NCI-H510A (cell line): ENCODE measurements around the gene HSBP1L1.
"Not testable (repeated sequence)": the region's sequence is repeated elsewhere in the genome, so short reads cannot be mapped to it uniquely, and the experiment has no call there.

Source experiments
- DNase-seq: peaks from one replicate; lab custom pipeline; 2025; lab: John Stamatoyannopoulos, UW

Gene HSBP1L1

DNA sequence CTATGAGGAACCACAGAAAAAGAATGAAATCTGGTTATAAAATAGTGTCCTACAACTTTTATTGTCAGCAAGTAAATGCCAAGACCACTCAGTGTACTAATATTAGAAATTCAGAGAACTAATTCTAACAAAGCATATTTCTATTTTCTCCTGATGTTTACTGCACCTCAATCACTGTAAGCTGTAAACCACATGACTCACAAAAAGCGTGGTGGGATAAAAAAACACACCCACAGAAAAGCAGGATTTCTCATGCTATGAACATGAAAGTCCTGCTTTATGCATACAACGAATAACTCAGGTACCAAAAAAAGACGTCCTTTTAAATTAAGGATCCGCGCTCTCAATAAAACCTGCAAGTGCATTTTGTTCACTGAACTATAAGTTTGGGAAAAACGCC is 23.1 kb downstream of the HSBP1L1 start:
- DNase-seq = no peak

DNA sequence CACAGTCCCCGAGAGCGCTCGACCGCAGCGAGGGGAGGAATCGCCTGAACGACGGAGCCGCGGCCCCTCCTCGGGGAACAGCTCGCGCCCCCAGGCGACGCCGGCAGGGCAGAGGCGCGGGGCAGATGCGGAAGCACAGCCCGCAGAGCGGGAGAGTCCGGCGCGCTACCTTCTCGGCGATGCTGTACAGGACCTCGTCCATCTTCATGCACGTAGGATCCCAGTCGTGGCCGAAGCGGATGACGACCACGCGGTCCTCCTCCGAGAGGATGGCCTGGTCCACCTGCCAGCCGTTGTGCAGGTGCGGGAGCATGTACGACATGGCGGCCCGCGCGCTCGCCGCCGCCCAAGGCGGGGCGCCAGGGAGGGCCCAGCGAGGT is 23.6 kb downstream of the HSBP1L1 start:
- peak; percentile 15 for DNase-seq

DNA sequence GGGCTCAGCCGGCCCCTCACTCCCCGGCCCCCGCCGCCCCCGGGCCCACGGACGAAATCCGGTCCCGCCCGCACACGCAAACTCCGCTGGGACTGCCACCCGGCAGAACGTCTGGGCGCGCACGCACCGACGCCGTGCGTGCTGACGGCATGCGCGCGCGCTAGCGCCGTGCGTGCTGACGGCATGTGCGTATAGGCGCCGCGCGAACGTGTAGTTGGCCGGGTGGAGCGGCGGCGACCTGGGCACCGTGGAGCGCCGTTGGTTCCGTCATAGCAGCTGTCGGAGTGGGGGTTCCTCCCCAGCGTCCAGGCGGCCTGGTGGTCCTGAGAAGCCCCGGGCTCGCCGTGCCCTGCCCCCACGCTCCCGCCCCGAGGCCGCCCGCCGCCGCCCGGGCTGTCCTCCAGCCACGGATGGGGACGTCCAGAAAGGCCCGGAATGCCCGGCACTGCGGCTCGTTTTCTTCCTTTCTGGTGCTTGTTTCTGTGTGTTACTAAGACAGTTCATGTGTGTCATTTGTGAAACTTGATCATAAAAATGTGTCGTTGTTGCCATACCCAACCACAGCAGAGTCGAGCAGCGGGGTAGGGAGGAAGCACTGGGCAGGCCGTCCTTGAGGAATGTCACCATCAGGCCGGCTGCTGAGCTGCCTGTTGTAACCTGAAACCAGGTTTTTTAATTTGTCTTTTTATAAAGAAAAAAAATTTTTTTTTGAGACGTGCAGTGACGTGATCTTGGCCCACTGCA is 24.2 kb downstream of the HSBP1L1 start, which contains the start of gene TXNL4A:
Gene TXNL4A, minus strand, starts transcription at position 113 of the 744 bp plus-strand sequence. CDS start 171 bp downstream, outside the sequence.
- peak; percentile 58 for DNase-seq

DNA sequence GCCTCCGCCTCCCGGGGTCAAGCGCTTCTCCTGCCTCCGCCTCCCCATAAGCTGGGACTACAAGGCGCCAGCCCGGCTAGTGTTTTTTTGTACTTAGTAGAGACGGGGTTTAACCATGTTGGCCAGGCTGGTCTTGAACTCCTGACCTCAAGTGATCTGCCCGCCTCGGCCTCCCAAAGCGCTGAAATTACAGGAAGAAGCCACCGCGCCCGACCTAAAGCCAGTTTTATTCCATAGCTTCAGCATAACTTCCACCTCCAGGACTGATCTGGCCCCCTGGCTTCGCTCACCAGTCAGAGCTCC is 24.7 kb downstream of the HSBP1L1 start:
- DNase-seq = no peak

DNA sequence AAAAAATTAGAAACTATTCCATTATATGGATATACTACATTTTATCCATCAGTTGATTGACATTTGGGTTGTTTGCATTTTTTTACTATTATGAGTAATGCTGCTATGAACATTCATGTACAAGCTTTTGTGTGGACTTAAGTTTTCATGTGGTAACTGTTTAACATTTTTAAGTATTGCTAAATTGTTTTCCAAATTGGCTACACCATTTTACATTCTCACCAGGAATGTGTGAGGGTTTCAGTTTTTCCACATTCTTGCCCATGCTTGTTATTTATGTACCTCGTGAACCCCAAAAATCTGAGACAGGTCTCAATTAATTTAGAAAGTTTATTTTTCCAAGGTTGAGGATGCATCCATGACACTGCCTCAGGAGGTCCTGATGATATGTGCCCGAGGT is 27.1 kb downstream of the HSBP1L1 start:
- no peak for DNase-seq

DNA sequence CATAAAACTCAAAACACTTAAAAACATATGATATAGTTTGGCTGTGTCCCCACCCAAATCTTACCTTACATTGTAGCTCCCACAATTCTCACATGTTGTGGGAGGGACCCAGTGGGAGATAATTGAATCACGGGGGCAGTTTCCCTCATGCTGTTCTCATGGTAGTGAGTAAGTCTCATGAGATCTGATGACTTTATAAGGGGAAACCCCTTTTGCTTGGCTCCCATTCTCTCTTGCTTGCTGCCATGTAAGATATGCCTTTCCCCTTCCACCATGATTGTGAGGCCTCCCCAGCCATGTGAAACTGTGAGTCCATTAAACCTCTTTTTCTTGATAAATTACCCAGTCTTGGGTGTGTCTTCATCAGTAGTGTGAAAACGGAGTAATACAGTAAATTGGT is 35.3 kb downstream of the HSBP1L1 start:
- not testable (repeated sequence) for DNase-seq

DNA sequence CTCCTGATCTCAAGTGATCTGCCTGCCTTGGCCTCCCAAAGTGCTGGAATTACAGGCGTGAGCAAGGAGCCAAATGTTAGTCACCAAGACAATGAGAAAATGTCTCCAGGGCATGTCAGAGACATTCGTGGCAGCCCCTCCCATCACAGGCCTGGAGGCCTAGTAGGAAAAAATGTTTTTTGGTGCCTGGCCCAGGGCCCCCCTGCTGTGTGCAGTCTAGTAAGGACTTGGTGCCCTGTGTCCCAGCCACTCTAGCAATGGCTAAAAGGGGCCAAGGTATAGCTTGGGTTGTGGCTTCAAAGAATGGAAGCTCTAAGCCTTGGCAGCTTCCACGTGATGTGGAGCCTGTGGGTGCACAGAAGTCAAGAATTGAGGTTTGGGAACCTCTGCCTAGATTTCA is 36.4 kb downstream of the HSBP1L1 start:
- DNase-seq = no peak

DNA sequence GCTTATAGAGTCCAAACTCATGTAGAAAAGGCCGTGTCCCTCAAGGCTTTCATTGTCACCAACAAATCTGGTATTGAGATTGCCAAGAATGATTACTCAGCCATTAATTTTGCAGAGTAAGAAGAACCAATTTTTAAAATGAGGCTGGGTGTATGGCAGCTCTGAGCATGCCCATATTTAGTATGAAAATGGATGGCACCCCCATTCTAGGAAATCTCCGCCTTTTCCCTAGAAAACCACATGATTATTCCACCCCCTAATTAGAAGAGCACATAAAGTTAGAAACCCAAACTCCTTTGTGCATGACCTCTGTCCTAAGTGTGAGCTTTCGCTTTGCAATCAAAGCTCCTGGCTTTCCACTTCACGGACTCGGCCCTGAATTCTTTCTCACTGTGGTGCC is 38.0 kb downstream of the HSBP1L1 start:
- DNase-seq = no peak

DNA sequence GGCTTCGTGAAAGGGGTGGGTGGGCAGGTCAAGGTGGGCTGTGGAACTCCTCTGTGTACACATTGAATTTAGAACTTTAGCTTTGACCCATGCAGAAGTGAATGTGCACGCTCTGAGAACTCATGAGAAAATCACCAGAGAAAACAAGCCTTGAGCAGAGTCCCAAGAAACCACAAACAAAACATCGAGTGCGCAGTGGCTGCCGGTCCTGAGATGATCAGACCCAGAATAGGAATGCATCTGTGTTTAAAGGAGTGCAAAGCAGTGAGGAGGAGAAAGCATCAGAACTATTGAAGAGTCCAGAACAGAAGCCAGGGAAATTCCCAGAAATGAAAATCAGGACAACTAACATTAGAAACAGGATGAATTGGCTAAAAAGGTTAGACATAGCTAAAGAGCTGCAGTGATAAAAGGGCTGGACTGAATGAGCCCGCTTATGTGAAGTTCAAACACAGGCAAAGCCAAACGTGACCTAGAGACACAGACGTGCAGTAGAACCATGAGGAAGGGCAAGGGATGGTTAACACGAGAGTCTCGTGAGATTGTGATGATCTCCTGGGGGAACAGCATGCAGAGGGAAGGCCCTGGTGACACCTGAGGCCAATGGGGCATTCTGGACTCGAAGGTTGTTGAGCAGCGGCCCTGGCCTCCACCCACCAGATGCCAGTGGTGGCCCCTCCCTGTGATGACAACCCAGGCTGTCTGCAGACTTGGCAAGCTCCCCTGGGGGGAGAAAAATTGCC is 40.3 kb downstream of the HSBP1L1 start:
- DNase-seq = no peak

DNA sequence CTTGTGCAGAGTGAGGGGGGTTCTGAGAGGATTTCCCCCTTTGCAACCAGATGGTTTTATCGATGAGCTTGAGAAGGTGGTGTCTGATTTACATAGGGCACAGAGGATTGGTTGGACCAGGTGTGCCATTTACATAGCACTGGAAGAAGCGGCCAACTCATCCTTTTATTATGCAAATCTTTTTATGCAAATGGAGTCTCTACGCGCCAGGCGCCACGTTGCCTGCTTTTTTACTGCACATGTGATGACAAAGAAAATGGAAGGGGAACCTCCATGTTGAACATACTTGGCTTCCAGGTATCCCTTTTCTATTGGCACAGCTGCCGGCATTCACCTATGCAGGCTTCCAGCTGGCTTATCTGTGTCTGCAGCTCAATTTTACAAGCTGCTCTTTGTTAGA is 42.3 kb downstream of the HSBP1L1 start:
- DNase-seq = no peak

DNA sequence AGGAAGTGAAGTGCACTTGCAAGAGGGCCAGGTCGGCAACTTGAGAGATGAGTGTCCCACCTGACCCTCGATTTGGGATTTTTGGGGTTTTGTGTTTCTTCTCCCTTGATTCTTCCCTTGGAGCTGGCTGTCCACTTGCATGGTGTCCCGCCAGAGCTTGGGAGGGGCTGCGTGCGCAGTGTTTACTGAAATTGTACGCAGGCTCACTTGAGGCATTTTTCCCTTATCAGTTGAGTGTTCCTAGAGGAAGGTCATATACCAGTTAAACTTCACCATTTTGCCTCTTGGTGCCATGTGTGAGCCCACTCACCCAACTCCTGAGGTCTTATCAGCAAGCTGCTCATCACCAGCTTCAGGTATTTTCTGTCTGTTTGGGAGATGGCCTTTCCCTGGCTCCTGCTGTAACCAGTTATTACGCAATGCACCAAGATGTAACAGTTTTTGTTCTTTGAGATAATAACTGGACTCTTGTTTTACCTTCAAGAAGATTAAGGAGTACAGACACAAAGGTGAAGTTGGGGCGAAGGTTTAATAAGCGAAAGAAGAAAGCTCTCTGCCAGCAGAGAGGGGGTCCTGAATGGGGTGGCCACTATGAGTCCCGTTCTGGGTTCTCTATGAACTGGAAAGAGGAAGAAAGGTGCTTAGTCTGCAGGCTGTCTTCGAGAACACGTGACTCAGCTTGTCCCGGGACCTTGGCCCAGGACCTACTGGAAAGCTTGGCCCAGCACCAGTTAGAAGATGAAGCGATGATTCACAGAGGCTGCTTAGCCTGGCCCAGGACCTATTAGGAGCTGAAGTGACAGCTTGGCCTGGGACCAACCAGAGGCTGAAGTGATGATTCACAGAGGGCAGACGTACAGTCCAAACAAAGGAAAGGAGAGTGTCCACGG is 45.5 kb downstream of the HSBP1L1 start:
- DNase-seq = no peak

DNA sequence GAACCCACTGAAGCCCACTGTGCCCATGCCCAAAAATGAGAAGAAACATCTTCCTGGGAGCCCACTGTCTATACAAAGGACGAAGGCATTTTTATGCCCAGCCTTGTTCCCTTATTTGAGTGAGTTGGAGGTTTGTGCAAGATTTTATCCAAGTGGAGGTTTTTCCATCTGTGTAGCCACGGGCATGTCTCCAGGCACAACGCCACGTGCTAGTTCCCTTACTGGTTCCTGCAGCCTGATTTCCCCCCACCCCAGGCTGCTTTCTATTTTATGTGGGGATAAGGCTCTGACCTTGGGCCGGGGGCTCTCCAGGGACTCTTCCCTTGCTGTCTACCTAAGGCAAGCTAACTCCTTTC is 46.1 kb downstream of the HSBP1L1 start:
- no peak for DNase-seq

DNA sequence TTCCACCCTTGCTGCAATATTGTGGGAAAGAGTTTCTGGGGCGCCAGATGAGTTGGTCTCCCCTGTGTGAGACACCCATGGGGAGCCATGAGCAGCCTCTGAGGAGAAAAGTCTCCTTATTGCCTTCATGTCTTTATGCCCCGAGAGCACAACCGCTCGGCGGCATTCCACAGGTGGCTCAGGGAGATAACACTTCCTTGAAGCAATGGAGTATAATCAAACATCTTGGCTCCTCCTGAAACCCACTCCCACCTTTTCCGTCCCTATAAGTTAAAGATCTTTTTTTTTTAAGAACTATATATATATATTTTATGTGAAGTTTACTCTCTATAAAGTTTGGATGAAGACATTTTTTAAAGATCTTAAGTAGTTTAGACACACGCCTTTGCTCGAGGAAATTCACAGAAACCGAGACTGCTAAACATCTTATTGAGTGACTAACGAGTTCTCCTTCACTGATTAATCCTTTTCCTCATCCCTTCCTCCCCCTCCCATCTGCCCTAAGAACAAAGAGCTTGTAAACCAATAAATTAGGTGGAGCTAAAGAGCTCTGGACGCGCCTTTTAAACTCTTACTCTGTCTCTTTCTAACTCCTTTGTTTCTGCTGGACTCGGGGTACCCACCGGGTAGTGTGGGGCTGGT is 47.2 kb downstream of the HSBP1L1 start:
- not testable (repeated sequence) for DNase-seq

DNA sequence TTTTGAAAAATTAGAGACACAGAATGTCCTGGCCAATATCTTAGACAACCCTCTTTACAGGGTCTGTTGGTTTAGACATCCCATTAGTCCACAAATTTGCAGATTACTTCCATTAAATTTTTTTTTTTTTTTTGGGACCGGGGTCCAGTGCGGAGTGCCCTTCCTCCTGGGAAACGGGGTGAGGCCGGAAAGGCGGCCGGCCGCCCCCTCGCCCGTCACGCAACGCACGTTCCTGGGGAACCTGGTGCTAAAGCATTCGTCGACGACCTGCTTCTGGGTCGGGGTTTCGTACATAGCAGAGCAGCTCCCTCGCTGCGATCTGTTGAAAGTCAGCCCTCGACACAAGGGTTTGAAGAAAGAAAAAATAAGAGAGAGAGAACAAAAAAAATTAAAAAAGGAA is 48.3 kb downstream of the HSBP1L1 start:
- DNase-seq = no peak
